Epithelial cell of proximal tubule (primary cell): ENCODE measurements around the gene RXRA. TPM values are rescaled to one million over a fixed set of nuclear protein-coding genes. Genes with fewer than 3 reads are reported as not detected.

Source experiments
- DNase-seq: peaks from one replicate; pipeline ENCODE4 v3.0.0-alpha.2; 2011; ENCODE audit warnings: low read depth
- H3K4me3 ChIP-seq: 2 replicates; pipeline ENCODE4 v1.5.1; 2011; ENCODE audit warnings: low read depth, mild to moderate bottlenecking, low read length
- CTCF ChIP-seq: conservative IDR thresholded peaks from 2 replicates; pipeline ENCODE4 v1.5.1; 2012; ENCODE audit warnings: low read depth, mild to moderate bottlenecking, low read length
- total RNA-seq: library from RNA; depleted of rRNA; stranded (reverse); fragments of >200 nt; gene quantifications from 2 replicates; pipeline ENCODE4 v1.2.3, GENCODE V29; 2015

The RXRA gene
- total RNA-seq, 1 donor from 2014 or later = 8.4 TPM

GRCh38 chr9:134344800-134345310 is 18.6 kb downstream of the RXRA start:
- no peak overlapping the region for H3K4me3 ChIP-seq
- no peak for TF ChIP-seq CTCF
- no peak for DNase-seq

DNA sequence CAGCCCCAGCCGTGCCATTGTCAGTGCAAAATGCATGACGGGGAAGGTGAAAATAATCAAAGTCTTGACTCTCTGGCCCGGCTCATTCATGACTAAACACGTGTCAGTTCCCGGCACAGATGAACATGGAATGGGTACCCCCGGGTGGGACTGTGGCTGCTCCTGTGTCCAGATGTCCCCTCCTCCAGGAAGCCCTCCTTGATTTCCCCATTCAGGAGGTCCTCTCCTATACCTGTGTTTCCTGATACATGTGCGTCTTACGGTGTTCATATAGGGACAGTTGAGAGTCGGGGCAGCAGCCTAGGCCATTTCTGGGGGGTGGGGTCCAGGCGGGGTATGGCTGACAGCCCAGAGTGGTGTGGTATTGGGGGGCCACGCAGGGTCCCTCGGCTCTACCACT is 19.5 kb downstream of the RXRA start:
- no peak for TF ChIP-seq CTCF
- DNase-seq = no peak
- no peak overlapping the region for H3K4me3 ChIP-seq

GRCh38 chr9:134346151-134346550 is 19.9 kb downstream of the RXRA start:
- TF ChIP-seq CTCF = no peak
- no peak for DNase-seq
- H3K4me3 ChIP-seq = no peak overlapping the region

- no peak for TF ChIP-seq CTCF
- no peak for DNase-seq
- H3K4me3 ChIP-seq = no peak overlapping the region
Observed at GRCh38 chr9:134346840-134347583, 20.8 kb downstream of the RXRA start.

DNA sequence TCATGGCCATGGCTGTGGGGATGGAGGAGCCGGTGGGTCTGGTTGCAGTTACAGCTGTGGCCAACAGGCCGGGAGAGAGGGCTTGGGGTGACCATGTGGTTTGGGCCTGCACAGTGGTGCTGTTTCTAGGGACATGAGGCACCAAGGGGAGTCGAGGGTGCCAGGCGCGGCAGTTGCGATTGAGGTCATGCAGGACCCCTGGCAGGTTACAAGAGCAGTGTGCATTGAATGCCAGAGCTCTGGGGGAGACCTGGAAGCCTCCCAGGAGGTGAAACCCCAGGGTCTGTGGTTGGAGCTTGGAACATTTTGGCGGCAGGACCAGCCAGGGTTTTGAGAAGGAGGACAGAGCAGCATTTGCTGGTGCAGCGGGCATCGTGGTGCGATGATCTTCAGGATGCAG is 21.7 kb downstream of the RXRA start:
- no peak overlapping the region for H3K4me3 ChIP-seq
- TF ChIP-seq CTCF = no peak
- DNase-seq = no peak

- DNase-seq = no peak
- TF ChIP-seq CTCF = no peak
- H3K4me3 ChIP-seq = no peak overlapping the region
Observed at GRCh38 chr9:134348404-134349155, 22.3 kb downstream of the RXRA start.
